Right cardiac atrium (tissue), 5 donors: Measurements from ENCODE around the gene C1S. TPM values are rescaled to one million over a fixed set of nuclear protein-coding genes. Genes with fewer than 3 reads are reported as not detected.

ENCODE experiments used
- ATAC-seq, 2 donors: fragments of 200-7000 bp; cut with Tn5 transposase; one replicate each; pipeline versions ENCODE4 v1.8.0 to v1.9.1; 2020; ENCODE audit warnings: moderate library complexity in 2 of 2, mild to moderate bottlenecking in 1 of 2
- DNase-seq, 3 donors: peaks; one replicate each; pipeline ENCODE4 v3.0.0-alpha.2; 2020
- H3K27ac ChIP-seq: one replicate; pipeline ENCODE4 v1.5.1; 2013; ENCODE audit warnings: mild to moderate bottlenecking, low read length, control low read depth, moderate library complexity
- H3K27me3 ChIP-seq: one replicate; pipeline ENCODE4 v1.6.1; 2013; ENCODE audit not compliant: control insufficient read depth, insufficient read depth
- H3K4me1 ChIP-seq: one replicate; pipeline ENCODE4 v1.6.1; 2013; ENCODE audit warnings: low read length; ENCODE audit not compliant: control insufficient read depth, insufficient read depth
- H3K4me3 ChIP-seq: one replicate; pipeline ENCODE4 v1.5.1; 2013; ENCODE audit warnings: low read length, control low read depth
- H3K9me3 ChIP-seq: one replicate; pipeline ENCODE4 v1.6.1; 2013; ENCODE audit warnings: low read length; ENCODE audit not compliant: control insufficient read depth
- WGBS: extraction: QIAGEN DNeasy Blood & Tissue Kit; methylation state at CpG from one replicate; pipeline ENCODE4 v1.1.7; 2013; 5-methylcytosine and 5-hydroxymethylcytosine counted together
- intact Hi-C, 4 donors: fragments of 100-400 bp; cut with DNase I; formaldehyde crosslinking; loops; one replicate each; pipeline versions ENCODE4 v1.11.0 to v1.14.0; 2022 to 2023
- polyA plus RNA-seq: library from polyadenylated mRNA; stranded (reverse); fragments of 200-250 nt; gene quantifications from one replicate; pipeline ENCODE4 v1.2.3, GENCODE V29; 2013
- total RNA-seq, 4 donors: library from RNA; stranded (reverse); fragmentation: NEBNext Ultra II Directional; extraction: Animal tissue kit (Norgen Biotek cat#: 25700); gene quantifications; one replicate each; pipeline ENCODE4 v1.2.1, GENCODE V29; 2021
- donor health status: healthy with polysubstance abuse.
- donor health status: DM: no; HTN: yes; CAD: no.
- donor health status: DM: no; HTN: no; CAD: no.
- donor health status: DM: no; HTN: yes; CAD: no; lungs with severe emphysema.
- donor health status: DM: yes; HTN: yes; CAD: no.

Gene C1S
- total and polyA plus RNA-seq, 5 donors: 126 to 288 (median 232) TPM

GRCh38 chr12:7064516-7064915 is 4.0 kb downstream of the C1S start:
- H3K27me3 ChIP-seq: no peaks in the 10 kb centered on the region
- 55% methylated on average over 3 of the region's 3 CpGs for WGBS
- H3K9me3 ChIP-seq: no peaks in the 10 kb centered on the region
- H3K4me1 ChIP-seq: peaks cover 11% of the 10 kb centered on the region
- ATAC-seq: no peak
- intact Hi-C loops: loop anchor here in 2 of 4 donors (5.0 kb wide), 2 partner anchors 43 to 48 kb away; partner anchors contain the start of gene C1RL (in 1 of the 2)
- H3K27ac ChIP-seq: no peak overlapping the region
- H3K4me3 ChIP-seq: no peak overlapping the region
- DNase-seq: no peak

GRCh38 chr12:7065073-7065623 is 4.6 kb downstream of the C1S start:
- Histone ChIP-seq H3K9me3 (no peaks in the 10 kb centered on the region), H3K4me1 (peaks cover 11% of the 10 kb centered on the region), H3K27me3 (no peaks in the 10 kb centered on the region), H3K4me3 (no peak overlapping the region), H3K27ac (no peak overlapping the region)
- WGBS: 90% methylated on average over 7 of the region's 7 CpGs
- ATAC-seq (no peak), DNase-seq (no peak)
- intact Hi-C loops: no loop called here

- WGBS: 94% methylated on average over 2 of the region's 2 CpGs
- no peak for DNase-seq
- no peak for ATAC-seq
Measured at GRCh38 chr12:7066596-7066995, 6.1 kb downstream of the C1S start.

GRCh38 chr12:7067096-7067495 is 6.6 kb downstream of the C1S start:
- ATAC-seq (no peak), DNase-seq (no peak)
- intact Hi-C loops: no loop called here
- Histone ChIP-seq H3K9me3 (no peaks in the 10 kb centered on the region), H3K27ac (no peak overlapping the region), H3K4me1 (peaks cover 11% of the 10 kb centered on the region), H3K4me3 (no peak overlapping the region), H3K27me3 (no peaks in the 10 kb centered on the region)
- WGBS: 81% methylated on average over 7 of the region's 7 CpGs

More at GRCh38 chr12:7066596-7066995, 6.1 kb downstream of the C1S start:
- H3K4me1 ChIP-seq: peaks cover 11% of the 10 kb centered on the region
- intact Hi-C loops: no loop called here
- H3K27ac ChIP-seq: no peak overlapping the region
- H3K4me3 ChIP-seq: no peak overlapping the region
- no peaks in the 10 kb centered on the region for H3K27me3 ChIP-seq
- no peaks in the 10 kb centered on the region for H3K9me3 ChIP-seq

- no peaks in the 10 kb centered on the region for H3K27me3 ChIP-seq
- WGBS: 43% methylated on average over 11 of the region's 11 CpGs
- intact Hi-C loops: no loop called here
- peaks cover 11% of the 10 kb centered on the region for H3K4me1 ChIP-seq
- DNase-seq: peak; percentile 46 to 79 (median 65)
- H3K9me3 ChIP-seq: no peaks in the 10 kb centered on the region
- H3K4me3 ChIP-seq: no peak overlapping the region
- ATAC-seq: peak; percentile 84 to 86
- peak overlapping the region; percentile 43 for H3K27ac ChIP-seq
Measured at GRCh38 chr12:7068240-7068993, 7.9 kb downstream of the C1S start.

- peaks cover 11% of the 10 kb centered on the region for H3K4me1 ChIP-seq
- no peak overlapping the region for H3K4me3 ChIP-seq
- H3K27ac ChIP-seq: no peak overlapping the region
- intact Hi-C loops: no loop called here
- DNase-seq: no peak
- no peaks in the 10 kb centered on the region for H3K9me3 ChIP-seq
- WGBS: 16% methylated on average over 2 of the region's 2 CpGs
- H3K27me3 ChIP-seq: no peaks in the 10 kb centered on the region
- peak; percentile 12 to 76 for ATAC-seq
Measured at GRCh38 chr12:7068994-7069346, 8.5 kb downstream of the C1S start.

- Histone ChIP-seq H3K9me3 (no peaks in the 10 kb centered on the region), H3K4me1 (peaks cover 11% of the 10 kb centered on the region), H3K27me3 (no peaks in the 10 kb centered on the region), H3K27ac (no peak overlapping the region), H3K4me3 (no peak overlapping the region)
- intact Hi-C loops: no loop called here
- WGBS: 84% methylated on average over 6 of the region's 6 CpGs
- no peak for DNase-seq
- ATAC-seq: no peak
Measured at GRCh38 chr12:7069386-7069785, 8.9 kb downstream of the C1S start.

GRCh38 chr12:7072035-7072434 is 11.5 kb downstream of the C1S start:
- intact Hi-C loops: no loop called here
- H3K4me3 ChIP-seq: no peak overlapping the region
- DNase-seq (no peak), ATAC-seq (no peak)
- H3K4me1 ChIP-seq: peaks cover 11% of the 10 kb centered on the region
- no peaks in the 10 kb centered on the region for H3K27me3 ChIP-seq
- no peaks in the 10 kb centered on the region for H3K9me3 ChIP-seq
- WGBS: 89% methylated on average over 6 of the region's 6 CpGs
- H3K27ac ChIP-seq: no peak overlapping the region

- Histone ChIP-seq H3K27ac (no peak overlapping the region), H3K4me3 (no peak overlapping the region), H3K4me1 (peaks cover 8% of the 10 kb centered on the region), H3K27me3 (no peaks in the 10 kb centered on the region), H3K9me3 (no peaks in the 10 kb centered on the region)
- intact Hi-C loops: no loop called here
- DNase-seq (no peak), ATAC-seq (no peak)
- WGBS: 88% methylated on average over 6 of the region's 6 CpGs
Measured at GRCh38 chr12:7072554-7072953, 12.0 kb downstream of the C1S start.

GRCh38 chr12:7073946-7074345 is 13.4 kb downstream of the C1S start:
- DNase-seq (no peak), ATAC-seq (no peak)
- WGBS: 28% methylated on average over 1 of the region's 1 CpG
- intact Hi-C loops: no loop called here
- H3K4me3 ChIP-seq: no peak overlapping the region
- H3K27ac ChIP-seq: no peak overlapping the region
- H3K27me3 ChIP-seq: no peaks in the 10 kb centered on the region
- H3K4me1 ChIP-seq: peaks cover 1% of the 10 kb centered on the region
- no peaks in the 10 kb centered on the region for H3K9me3 ChIP-seq

- 83% methylated on average over 3 of the region's 3 CpGs for WGBS
- H3K27me3 ChIP-seq: no peaks in the 10 kb centered on the region
- intact Hi-C loops: no loop called here
- no peak overlapping the region for H3K27ac ChIP-seq
- no peak for DNase-seq
- H3K4me1 ChIP-seq: no peaks in the 10 kb centered on the region
- no peaks in the 10 kb centered on the region for H3K9me3 ChIP-seq
- no peak overlapping the region for H3K4me3 ChIP-seq
- no peak for ATAC-seq
Measured at GRCh38 chr12:7075518-7075917, 15.0 kb downstream of the C1S start.
